Measurements from ENCODE around the gene KPNB1. TPM values are rescaled to one million over a fixed set of nuclear protein-coding genes. Genes with fewer than 3 reads are reported as not detected.

KPNB1 gene
- total and polyA plus RNA-seq, 2 experiments from 2014 or later, result 59.5 to 423 TPM

GRCh38 chr17:47714773-47715396, 65.2 kb downstream of the KPNB1 start:
- Histone ChIP-seq H3K36me3 (ENCODE audit: low read depth) (no peaks in the 10 kb centered on the region), H3K79me2 (ENCODE audit: insufficient read depth) (no peaks in the 10 kb centered on the region), H3K27ac (no peak overlapping the region), H4K20me1 (ENCODE audit: insufficient read depth) (no peaks in the 10 kb centered on the region), H3K9me2 (ENCODE audit: insufficient read depth) (no peaks in the 10 kb centered on the region), H3F3A (ENCODE audit: insufficient read depth) (no peaks in the 10 kb centered on the region), H3K4me3 (no peak overlapping the region), H3K9ac (no peak overlapping the region), H3K27me3 (replicated peaks; ENCODE audit: insufficient read depth) (peaks cover 39% of the 10 kb centered on the region), H3K4me2 (ENCODE audit: unreplicated experiment) (no peak overlapping the region), H2AFZ (no peak overlapping the region), H3K9me3 (ENCODE audit: low read depth) (no peaks in the 10 kb centered on the region), H3K4me1 (ENCODE audit: insufficient read depth) (peaks cover 11% of the 10 kb centered on the region)
- DNase-seq, result no peak
- 59 to 64% methylated on average over 6 of the region's 6 CpGs for WGBS, 2 experiments (ENCODE audit: low coverage in 1 of 2, low lambda C conversion rate in 2 of 2, missing lambda C conversion rate in 2 of 2)
- TF ChIP-seq EZH2 (IDR thresholded peaks at IDR 0.05; ENCODE audit: insufficient read depth, poor library complexity, severe bottlenecking) (no peak), EZH2phosphoT487 (IDR thresholded peaks at IDR 0.05; ENCODE audit: insufficient read depth, low read depth) (no peak)
- in situ Hi-C loops (cut with MboI), result no loop called here

- no peak for DNase-seq
- Histone ChIP-seq H3K79me2 (ENCODE audit: insufficient read depth) (no peaks in the 10 kb centered on the region), H3K36me3 (ENCODE audit: low read depth) (no peaks in the 10 kb centered on the region), H3K4me3 (no peak overlapping the region), H3K9me3 (ENCODE audit: low read depth) (no peaks in the 10 kb centered on the region), H3K9ac (no peak overlapping the region), H3K27me3 (replicated peaks; ENCODE audit: insufficient read depth) (peaks cover 45% of the 10 kb centered on the region), H3K4me1 (ENCODE audit: insufficient read depth) (peaks cover 14% of the 10 kb centered on the region), H3K9me2 (ENCODE audit: insufficient read depth) (no peaks in the 10 kb centered on the region), H3F3A (ENCODE audit: insufficient read depth) (no peaks in the 10 kb centered on the region), H2AFZ (no peak overlapping the region), H3K4me2 (ENCODE audit: unreplicated experiment) (no peak overlapping the region), H3K27ac (no peak overlapping the region), H4K20me1 (ENCODE audit: insufficient read depth) (no peaks in the 10 kb centered on the region)
- TF ChIP-seq EZH2 (IDR thresholded peaks at IDR 0.05; ENCODE audit: insufficient read depth, poor library complexity, severe bottlenecking) (no peak), EZH2phosphoT487 (IDR thresholded peaks at IDR 0.05; ENCODE audit: insufficient read depth, low read depth) (no peak)
- WGBS, 2 experiments (ENCODE audit: low coverage in 1 of 2, low lambda C conversion rate in 2 of 2, missing lambda C conversion rate in 2 of 2), result 60 to 64% methylated on average over 10 of the region's 10 CpGs
- in situ Hi-C loops (cut with MboI), result no loop called here
These were observed 66.1 kb downstream of the KPNB1 start for GRCh38 chr17:47715669-47716325.

GRCh38 chr17:47716375-47716774, 66.7 kb downstream of the KPNB1 start:
- 76 to 87% methylated on average over 3 of the region's 3 CpGs for WGBS, 2 experiments (ENCODE audit: low coverage in 1 of 2, low lambda C conversion rate in 2 of 2, missing lambda C conversion rate in 2 of 2)
- no peaks in the 10 kb centered on the region for H3K36me3 ChIP-seq (ENCODE audit: low read depth)
- TF ChIP-seq EZH2phosphoT487 (IDR thresholded peaks at IDR 0.05; ENCODE audit: insufficient read depth, low read depth) (no peak), EZH2 (IDR thresholded peaks at IDR 0.05; ENCODE audit: insufficient read depth, poor library complexity, severe bottlenecking) (no peak)
- H3F3A ChIP-seq (ENCODE audit: insufficient read depth), result no peaks in the 10 kb centered on the region
- H3K4me2 ChIP-seq (ENCODE audit: unreplicated experiment), result no peak overlapping the region
- peaks cover 19% of the 10 kb centered on the region for H3K4me1 ChIP-seq (ENCODE audit: insufficient read depth)
- no peaks in the 10 kb centered on the region for H4K20me1 ChIP-seq (ENCODE audit: insufficient read depth)
- no peak overlapping the region for H3K9ac ChIP-seq
- no peak for DNase-seq
- peaks cover 49% of the 10 kb centered on the region for H3K27me3 ChIP-seq (replicated peaks; ENCODE audit: insufficient read depth)
- H3K27ac ChIP-seq, result no peak overlapping the region
- H3K9me3 ChIP-seq (ENCODE audit: low read depth), result no peaks in the 10 kb centered on the region
- in situ Hi-C loops (cut with MboI), result no loop called here
- no peaks in the 10 kb centered on the region for H3K79me2 ChIP-seq (ENCODE audit: insufficient read depth)
- no peak overlapping the region for H2AFZ ChIP-seq
- no peak overlapping the region for H3K4me3 ChIP-seq
- H3K9me2 ChIP-seq (ENCODE audit: insufficient read depth), result no peaks in the 10 kb centered on the region

GRCh38 chr17:47717261-47717697, 67.6 kb downstream of the KPNB1 start:
- no peaks in the 10 kb centered on the region for H3K36me3 ChIP-seq (ENCODE audit: low read depth)
- no peak for DNase-seq
- H4K20me1 ChIP-seq (ENCODE audit: insufficient read depth), result no peaks in the 10 kb centered on the region
- no peak overlapping the region for H3K4me2 ChIP-seq (ENCODE audit: unreplicated experiment)
- WGBS, 2 experiments (ENCODE audit: low coverage in 1 of 2, low lambda C conversion rate in 2 of 2, missing lambda C conversion rate in 2 of 2), result 90% methylated on average over 2 of the region's 2 CpGs
- TF ChIP-seq EZH2 (IDR thresholded peaks at IDR 0.05; ENCODE audit: insufficient read depth, poor library complexity, severe bottlenecking) (no peak), EZH2phosphoT487 (IDR thresholded peaks at IDR 0.05; ENCODE audit: insufficient read depth, low read depth) (no peak)
- no peaks in the 10 kb centered on the region for H3K9me2 ChIP-seq (ENCODE audit: insufficient read depth)
- no peaks in the 10 kb centered on the region for H3K9me3 ChIP-seq (ENCODE audit: low read depth)
- no peak overlapping the region for H3K4me3 ChIP-seq
- no peaks in the 10 kb centered on the region for H3K79me2 ChIP-seq (ENCODE audit: insufficient read depth)
- H2AFZ ChIP-seq, result no peak overlapping the region
- no peaks in the 10 kb centered on the region for H3F3A ChIP-seq (ENCODE audit: insufficient read depth)
- no peak overlapping the region for H3K27ac ChIP-seq
- peaks cover 19% of the 10 kb centered on the region for H3K4me1 ChIP-seq (ENCODE audit: insufficient read depth)
- in situ Hi-C loops (cut with MboI), result no loop called here
- peaks cover 57% of the 10 kb centered on the region for H3K27me3 ChIP-seq (replicated peaks; ENCODE audit: insufficient read depth)
- H3K9ac ChIP-seq, result no peak overlapping the region
